Measurements from ENCODE around the gene VSTM2B.

VSTM2B gene

DNA sequence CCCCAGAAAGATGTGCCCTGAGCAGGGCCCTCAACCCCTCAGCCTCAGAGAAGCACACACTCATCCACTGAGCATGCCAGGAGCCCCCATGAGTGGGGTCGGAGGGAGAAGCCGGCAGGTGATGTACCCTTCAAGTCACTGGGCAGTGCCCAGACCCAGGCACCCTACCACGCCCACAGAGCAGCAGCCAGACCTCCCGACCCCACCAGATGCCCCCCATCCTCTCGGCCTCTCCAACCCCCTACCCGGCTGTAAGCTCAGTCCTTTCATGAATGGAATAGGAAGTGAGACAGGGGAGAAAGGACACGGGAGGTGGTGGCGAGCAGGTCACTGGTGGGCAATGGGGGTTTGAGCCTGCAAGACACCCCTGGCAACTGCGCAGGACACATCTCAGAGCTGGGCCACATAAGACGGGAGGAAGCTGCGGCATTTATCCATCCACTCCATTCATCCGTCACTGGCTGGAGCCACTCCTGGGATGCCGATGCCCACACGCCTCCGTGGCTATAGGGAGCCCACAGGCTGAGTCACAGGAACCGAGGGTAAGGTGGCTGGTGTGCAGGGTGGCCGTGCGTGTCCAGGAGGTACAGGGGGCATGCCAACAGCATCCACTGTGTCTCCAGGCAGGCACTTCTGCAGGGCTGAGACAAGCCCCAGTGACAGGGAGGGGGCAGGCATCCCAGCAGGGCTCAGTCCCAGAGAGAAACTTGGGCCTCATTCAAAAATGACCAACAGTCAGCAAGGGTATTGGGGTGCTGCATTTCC is 23.8 kb upstream of the VSTM2B start:
- no peak for DNase-seq (ENCODE audit: low read depth in 1 of 2, low spot score in 1 of 2)
- TF ChIP-seq JUND (IDR thresholded peaks at IDR 0.05; ENCODE audit: low read depth): no peak
- in situ Hi-C loops (cut with HindIII; ENCODE audit: low pct_unique_long_range_greater_than_20kb, low sequenced_read_pairs): no loop called here

DNA sequence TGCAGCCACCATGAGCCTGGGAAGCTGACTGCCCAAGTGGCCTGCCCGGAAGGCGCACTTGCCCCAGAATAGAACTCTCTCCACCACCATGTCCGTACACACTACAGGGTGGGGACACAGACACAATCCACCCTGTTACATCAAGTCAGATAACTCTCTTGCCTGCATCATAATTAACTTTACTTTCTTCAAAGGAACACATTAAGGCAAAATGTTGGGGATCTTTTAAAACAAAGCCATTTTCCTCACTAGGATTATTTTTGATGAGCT is 23.3 kb upstream of the VSTM2B start:
- no peak for DNase-seq (ENCODE audit: low read depth in 1 of 2, low spot score in 1 of 2)
- in situ Hi-C loops (cut with HindIII; ENCODE audit: low pct_unique_long_range_greater_than_20kb, low sequenced_read_pairs): no loop called here
- TF ChIP-seq JUND (IDR thresholded peaks at IDR 0.05; ENCODE audit: low read depth): no peak

DNA sequence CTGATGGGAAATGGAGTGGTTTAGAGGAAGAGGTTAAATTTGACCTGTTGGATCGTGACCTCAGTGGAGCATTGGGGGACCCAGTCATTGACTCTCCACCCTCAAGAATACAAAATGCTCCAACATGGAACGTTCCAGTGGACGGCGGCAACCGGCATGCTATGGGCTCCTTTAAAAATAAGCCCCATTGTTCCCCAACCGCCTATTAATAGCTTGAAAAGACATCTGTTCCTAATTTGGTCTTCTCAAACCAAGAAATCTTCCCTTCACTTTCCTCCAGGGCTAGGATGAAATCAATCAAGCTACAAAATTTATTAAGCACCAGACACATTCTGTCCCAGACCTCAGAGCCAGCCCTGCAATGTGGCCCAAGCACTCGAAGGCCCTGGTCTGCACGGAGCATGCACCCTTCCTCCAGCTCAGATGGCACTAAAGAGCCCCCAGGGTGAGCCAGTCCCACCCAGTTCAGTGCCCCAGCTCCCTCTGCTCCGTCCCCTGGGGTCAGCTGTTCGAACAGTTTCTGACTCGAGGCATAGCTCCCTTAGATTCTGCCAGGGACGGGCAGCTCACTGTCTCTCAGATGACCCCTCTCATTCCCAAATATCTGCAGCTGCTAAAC is 22.5 kb upstream of the VSTM2B start:
- no peak for TF ChIP-seq JUND (IDR thresholded peaks at IDR 0.05; ENCODE audit: low read depth)
- DNase-seq (ENCODE audit: low read depth in 1 of 2, low spot score in 1 of 2): no peak
- in situ Hi-C loops (cut with HindIII; ENCODE audit: low pct_unique_long_range_greater_than_20kb, low sequenced_read_pairs): no loop called here

DNA sequence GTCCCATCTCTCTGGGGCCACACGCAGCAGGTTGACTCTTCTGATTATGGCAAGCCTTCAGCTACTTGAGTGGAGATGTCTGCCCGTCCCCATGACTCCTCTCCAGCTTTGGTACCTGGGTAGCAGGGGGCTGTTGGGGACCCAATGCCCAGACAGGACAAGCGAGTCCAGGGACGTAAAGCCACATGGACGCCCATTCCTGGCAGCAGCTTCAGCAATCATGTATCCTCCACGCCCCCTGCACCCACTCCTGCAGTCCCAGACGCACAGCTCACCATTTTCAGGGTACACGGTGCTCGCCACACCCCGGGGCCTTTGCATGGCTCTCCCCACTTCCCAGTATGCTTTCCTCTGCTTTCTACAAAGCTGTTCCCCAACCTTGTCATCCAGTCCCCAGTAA is 22.0 kb upstream of the VSTM2B start:
- in situ Hi-C loops (cut with HindIII; ENCODE audit: low pct_unique_long_range_greater_than_20kb, low sequenced_read_pairs): no loop called here
- DNase-seq (ENCODE audit: low read depth in 1 of 2, low spot score in 1 of 2): no peak

DNA sequence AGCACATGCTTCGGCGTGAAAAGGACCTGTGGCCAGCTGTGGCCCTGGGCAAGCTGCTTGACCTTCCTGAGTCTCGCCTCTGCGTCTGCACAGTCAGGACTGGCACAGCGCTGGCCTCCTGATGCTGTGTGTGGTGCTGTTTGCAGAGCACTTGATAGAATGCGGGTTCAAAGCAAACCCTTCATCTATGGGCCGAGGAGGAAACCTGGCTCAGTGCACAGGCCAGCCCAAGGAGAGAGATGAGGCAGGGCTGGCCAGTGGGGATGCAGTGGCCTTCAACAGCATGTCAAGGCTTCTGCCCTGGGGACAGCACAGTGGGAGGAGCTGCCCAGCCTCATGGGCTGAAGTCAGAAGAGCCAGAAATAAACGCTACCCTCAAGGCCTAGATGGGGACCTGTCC is 21.3 kb upstream of the VSTM2B start:
- no peak for DNase-seq (ENCODE audit: low read depth in 1 of 2, low spot score in 1 of 2)
- no peak for TF ChIP-seq JUND (IDR thresholded peaks at IDR 0.05; ENCODE audit: low read depth)
- in situ Hi-C loops (cut with HindIII; ENCODE audit: low pct_unique_long_range_greater_than_20kb, low sequenced_read_pairs): no loop called here

More for the DNA sequence above, 22.0 kb upstream of the VSTM2B start:
- no peak for TF ChIP-seq JUND (IDR thresholded peaks at IDR 0.05; ENCODE audit: low read depth)

DNA sequence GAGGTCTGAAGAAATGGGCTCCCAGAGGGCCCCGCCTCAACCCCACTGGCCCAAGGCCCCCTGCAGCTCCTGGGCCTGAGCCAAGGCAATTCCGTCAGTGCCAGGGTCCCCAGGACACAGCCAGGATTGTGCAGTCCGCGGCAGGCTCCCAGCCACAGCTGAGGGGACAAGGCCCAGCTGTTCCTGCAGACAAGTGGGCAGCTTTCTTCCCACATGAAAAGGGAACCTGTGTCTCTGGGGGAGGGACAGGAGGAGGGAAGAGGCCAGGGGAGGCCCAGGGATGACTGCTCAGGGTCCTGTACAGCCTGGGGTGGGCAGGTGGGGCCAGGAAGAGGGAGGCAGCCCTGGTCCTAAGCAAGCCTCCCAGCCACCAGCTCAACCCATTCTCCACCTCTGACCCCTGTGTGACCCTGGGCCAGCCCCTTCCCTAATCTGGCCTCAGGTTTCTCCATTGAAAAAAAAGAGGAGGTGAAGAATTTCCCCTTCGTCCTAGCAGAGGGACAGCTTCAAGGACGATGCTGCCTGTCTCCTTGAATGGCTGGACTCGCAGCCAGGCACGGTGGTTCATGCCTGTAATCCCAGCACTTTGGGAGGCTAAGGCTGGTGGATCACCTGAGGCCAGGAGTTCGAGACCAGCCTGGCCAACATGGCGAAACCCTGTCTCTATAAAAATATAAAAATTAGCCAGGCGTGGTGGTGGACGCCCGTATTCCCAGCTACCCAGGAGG is 20.5 kb upstream of the VSTM2B start:
- in situ Hi-C loops (cut with HindIII; ENCODE audit: low pct_unique_long_range_greater_than_20kb, low sequenced_read_pairs): no loop called here
- TF ChIP-seq JUND (IDR thresholded peaks at IDR 0.05; ENCODE audit: low read depth): no peak
- no peak for DNase-seq (ENCODE audit: low read depth in 1 of 2, low spot score in 1 of 2)

DNA sequence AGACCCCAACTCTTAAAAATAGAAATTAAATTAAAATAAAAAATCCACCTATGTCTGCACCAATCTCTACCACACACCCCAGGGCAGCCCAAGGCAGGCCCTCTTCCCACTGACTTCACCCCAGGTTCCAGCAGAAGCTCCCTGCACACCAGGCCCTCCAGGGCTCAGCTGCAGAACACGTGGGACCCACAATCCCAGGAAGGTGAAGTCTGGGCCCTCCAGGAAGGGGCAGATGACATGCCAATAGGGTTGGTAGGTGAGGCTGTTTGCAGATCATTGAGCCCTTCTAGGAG is 19.2 kb upstream of the VSTM2B start:
- TF ChIP-seq JUND (IDR thresholded peaks at IDR 0.05; ENCODE audit: low read depth): no peak
- in situ Hi-C loops (cut with HindIII; ENCODE audit: low pct_unique_long_range_greater_than_20kb, low sequenced_read_pairs): no loop called here
- no peak for DNase-seq (ENCODE audit: low read depth in 1 of 2, low spot score in 1 of 2)

DNA sequence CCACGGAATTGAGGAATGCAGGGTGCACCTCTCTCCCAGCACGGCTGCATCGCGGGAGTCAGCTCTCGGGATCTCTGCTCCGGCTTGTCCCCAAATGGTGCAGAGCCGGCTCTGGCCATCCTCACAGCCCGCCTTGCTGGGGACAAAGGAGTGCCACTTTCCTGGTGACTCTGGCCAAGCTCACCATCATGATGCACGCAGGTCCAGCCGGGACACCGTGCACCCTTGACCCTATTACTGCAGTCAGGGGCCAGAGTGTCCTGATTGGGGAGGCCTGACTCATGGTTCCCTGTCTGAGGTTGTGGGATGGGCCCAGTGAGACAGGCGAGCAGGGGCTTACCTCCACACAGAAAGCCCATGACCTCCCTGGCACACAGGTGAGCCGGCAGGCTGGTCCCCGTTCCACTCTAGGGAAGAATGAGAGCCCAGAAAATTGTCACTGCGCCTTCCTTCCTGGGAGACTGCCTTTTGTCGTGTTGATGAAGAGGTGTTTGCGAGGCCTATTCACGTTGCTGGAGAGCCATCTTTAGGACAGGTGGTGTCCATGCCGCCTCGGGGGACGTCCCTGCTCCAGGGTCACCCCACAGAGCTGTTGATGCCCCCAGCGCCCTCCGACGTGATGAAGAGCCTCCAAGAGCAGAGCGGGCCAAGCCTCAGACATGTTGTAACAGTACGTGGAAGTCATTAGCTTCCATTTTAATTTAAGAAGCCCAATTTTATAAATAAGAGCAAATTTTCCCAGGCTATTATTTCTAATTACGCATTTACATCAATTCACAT is 18.5 kb upstream of the VSTM2B start:
- DNase-seq (ENCODE audit: low read depth in 1 of 2, low spot score in 1 of 2): no peak
- in situ Hi-C loops (cut with HindIII; ENCODE audit: low pct_unique_long_range_greater_than_20kb, low sequenced_read_pairs): no loop called here
- no peak for TF ChIP-seq JUND (IDR thresholded peaks at IDR 0.05; ENCODE audit: low read depth)

DNA sequence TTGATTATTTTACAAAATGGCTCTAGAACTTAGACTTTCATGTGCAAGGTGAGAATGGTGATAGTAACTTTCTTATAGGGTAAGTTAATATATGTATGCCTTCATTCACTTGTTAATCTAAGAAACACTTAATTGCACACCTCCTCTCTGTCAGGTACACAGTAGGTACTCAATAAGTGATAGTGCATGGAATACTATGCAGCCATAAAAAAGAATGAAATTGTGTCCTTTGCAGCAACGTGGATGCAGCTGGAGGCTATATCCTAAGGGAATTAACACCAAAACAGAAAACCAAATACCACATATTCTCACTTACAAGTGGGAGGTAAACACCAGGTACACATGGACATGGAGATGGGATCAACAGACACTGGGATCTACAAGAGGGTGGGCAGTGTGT is 17.6 kb upstream of the VSTM2B start:
- no peak for DNase-seq (ENCODE audit: low read depth in 1 of 2, low spot score in 1 of 2)
- in situ Hi-C loops (cut with HindIII; ENCODE audit: low pct_unique_long_range_greater_than_20kb, low sequenced_read_pairs): no loop called here
- no peak for TF ChIP-seq JUND (IDR thresholded peaks at IDR 0.05; ENCODE audit: low read depth)

DNA sequence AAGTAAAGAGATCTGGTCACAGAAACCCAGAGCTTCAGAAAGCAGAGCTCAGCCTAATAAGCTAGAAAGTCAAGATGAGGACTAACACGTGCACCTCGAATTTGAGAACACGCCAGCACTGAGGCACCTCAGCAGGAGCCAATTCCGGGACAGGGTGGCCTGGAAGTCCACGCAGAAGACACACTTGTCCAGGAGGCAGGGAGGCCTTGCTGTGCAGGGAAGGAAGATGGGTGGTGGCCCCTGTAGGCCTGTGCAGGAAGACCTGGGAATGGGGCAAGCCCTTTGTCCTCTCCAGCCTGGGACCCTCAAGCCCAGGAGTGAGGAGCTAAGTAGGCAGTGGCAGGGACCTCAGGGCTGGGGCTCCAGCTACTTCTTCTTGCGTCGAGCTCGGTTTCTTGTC is 16.3 kb upstream of the VSTM2B start:
- no peak for DNase-seq (ENCODE audit: low read depth in 1 of 2, low spot score in 1 of 2)
- TF ChIP-seq JUND (IDR thresholded peaks at IDR 0.05; ENCODE audit: low read depth): no peak
- in situ Hi-C loops (cut with HindIII; ENCODE audit: low pct_unique_long_range_greater_than_20kb, low sequenced_read_pairs): no loop called here

DNA sequence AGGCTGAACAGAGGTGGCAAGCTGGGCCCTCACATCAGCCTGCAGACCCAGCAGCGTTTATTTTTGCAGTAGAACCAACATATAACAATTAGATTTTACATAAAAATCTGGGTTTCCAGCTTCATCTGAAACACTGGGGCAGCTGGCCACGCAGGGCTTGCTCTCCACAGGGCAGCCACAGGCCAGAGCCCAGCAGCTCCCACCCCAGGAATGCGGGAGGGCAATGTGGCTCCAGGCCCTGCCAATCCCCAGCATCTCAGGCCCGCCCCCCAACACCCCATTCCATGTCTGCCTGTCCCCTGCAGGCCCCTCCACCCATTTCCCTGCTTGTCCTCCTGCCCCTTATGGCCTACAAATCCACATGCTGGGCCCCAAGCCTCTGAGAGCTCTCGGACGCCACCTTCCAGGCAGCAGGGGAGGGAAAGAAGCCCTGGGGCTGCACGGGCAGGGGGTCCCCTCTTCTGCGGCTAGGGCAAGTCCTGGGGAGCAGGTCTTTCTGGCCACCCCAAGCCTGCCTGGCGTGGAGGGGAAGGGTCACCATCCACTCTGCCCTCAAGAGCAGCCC is 15.0 kb upstream of the VSTM2B start:
- TF ChIP-seq JUND (IDR thresholded peaks at IDR 0.05; ENCODE audit: low read depth): no peak
- DNase-seq (ENCODE audit: low read depth in 1 of 2, low spot score in 1 of 2): no peak
- in situ Hi-C loops (cut with HindIII; ENCODE audit: low pct_unique_long_range_greater_than_20kb, low sequenced_read_pairs): no loop called here

DNA sequence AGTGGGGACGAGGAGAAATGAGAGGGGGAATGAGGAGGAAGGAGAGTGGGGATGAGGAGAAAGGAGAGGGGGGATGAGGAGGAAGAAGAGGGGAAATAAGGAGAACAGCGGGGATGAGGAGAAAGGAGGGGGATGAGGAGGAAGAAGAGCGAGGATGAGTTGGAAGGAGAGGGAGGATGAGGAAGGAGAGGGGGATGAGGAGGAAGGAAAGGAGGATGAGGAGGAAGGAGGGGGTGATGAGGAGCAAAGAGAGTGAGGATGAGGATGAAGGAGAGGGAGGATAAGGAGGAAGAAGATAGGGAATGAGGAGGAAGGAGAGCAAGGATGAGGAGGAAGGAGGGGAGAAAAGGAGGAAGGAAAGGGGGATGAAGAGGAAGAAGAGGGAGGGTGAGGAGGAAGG is 14.0 kb upstream of the VSTM2B start:
- in situ Hi-C loops (cut with HindIII; ENCODE audit: low pct_unique_long_range_greater_than_20kb, low sequenced_read_pairs): no loop called here

DNA sequence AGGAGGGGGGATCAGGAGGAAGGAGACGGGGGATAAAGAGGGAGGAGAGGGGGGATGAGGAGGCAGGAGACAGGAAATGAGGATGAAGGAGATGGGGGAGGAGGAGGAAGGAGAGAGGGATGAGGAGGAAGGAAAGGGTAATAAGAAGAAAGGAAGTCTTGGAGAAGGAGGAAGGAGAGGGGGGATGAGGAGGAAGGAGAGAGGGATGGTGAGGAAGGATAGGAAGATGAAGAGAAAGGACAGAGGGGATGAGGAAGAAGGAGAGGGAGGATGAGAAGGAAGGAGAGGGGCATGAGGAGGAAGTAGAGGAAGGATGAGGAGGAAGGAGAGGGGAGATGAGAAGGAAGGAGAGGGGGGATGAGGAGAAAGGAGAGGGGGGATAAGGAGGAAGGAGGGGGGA is 13.0 kb upstream of the VSTM2B start:
- no peak for DNase-seq (ENCODE audit: low read depth in 1 of 2, low spot score in 1 of 2)
- in situ Hi-C loops (cut with HindIII; ENCODE audit: low pct_unique_long_range_greater_than_20kb, low sequenced_read_pairs): no loop called here
- no peak for TF ChIP-seq JUND (IDR thresholded peaks at IDR 0.05; ENCODE audit: low read depth)

More for the DNA sequence above, 14.0 kb upstream of the VSTM2B start:
- DNase-seq (ENCODE audit: low read depth in 1 of 2, low spot score in 1 of 2): no peak
- TF ChIP-seq JUND (IDR thresholded peaks at IDR 0.05; ENCODE audit: low read depth): no peak

All from T47D (cell line).